K562 (cell line): Measurements from ENCODE around the gene IFT25. TPM values are rescaled to one million over a fixed set of nuclear protein-coding genes. Genes with fewer than 3 reads are reported as not detected.

ENCODE experiments used
- CBX3 ChIP-seq, 2 experiments: IDR thresholded peaks; 1 replicate in 1 of 2; 2 replicates in 1 of 2; pipeline ENCODE4 v1.6.1; 2012; ENCODE audit warnings: inconsistent platforms in 2 of 2, low read length in 2 of 2, borderline replicate concordance in 1 of 2, control low read depth in 1 of 2
- CREBBP ChIP-seq: IDR thresholded peaks from one replicate; pipeline ENCODE4 v1.6.1; 2012; ENCODE audit warnings: low read depth, mild to moderate bottlenecking, control low read depth, inconsistent platforms, low read length
- CXXC5 ChIP-seq: fragments of 250-450 bp; sonication (Bioruptor Pico); IDR thresholded peaks from 2 replicates; pipeline ENCODE4 v1.8.0; 2022; ENCODE audit warnings: inconsistent platforms, mild to moderate bottlenecking, moderate library complexity
- DPF2 ChIP-seq: fragments of 450-650 bp; IDR thresholded peaks from 2 replicates; pipeline ENCODE4 v1.6.1; 2016
- JUNB ChIP-seq: fragments of 450-650 bp; formaldehyde crosslinking; conservative IDR thresholded peaks from 2 replicates; pipeline ENCODE4 v1.4.0; 2020; ENCODE audit warnings: mild to moderate bottlenecking
- KAT8 ChIP-seq: fragments of 450-650 bp; IDR thresholded peaks from 2 replicates; pipeline ENCODE4 v1.6.1; 2016; ENCODE audit warnings: low read depth, mild to moderate bottlenecking
- NR2C2 ChIP-seq, 2 experiments: fragments of 200-800 bp in 1 of 2; sonication (Bioruptor generic) in 1 of 2; sonication (generic) in 1 of 2; formaldehyde crosslinking in 1 of 2; IDR thresholded peaks; 2 replicates each; pipeline versions ENCODE4 v1.6.1 to v1.8.0; 2016 to 2022; ENCODE audit warnings: mild to moderate bottlenecking in 1 of 2, missing compliant biosample characterization in 1 of 2, missing genetic modification characterization in 1 of 2, missing genetic modification reagents in 1 of 2
- NR2F6 ChIP-seq: fragments of 450-650 bp; formaldehyde crosslinking; IDR thresholded peaks from 2 replicates; pipeline ENCODE4 v1.4.0; 2020; ENCODE audit warnings: mild to moderate bottlenecking
- PHTF2 ChIP-seq: fragments of 250-450 bp; sonication (Bioruptor Pico); IDR thresholded peaks from 2 replicates; pipeline ENCODE4 v1.5.0; 2021; ENCODE audit warnings: mild to moderate bottlenecking
- RFX5 ChIP-seq: IDR thresholded peaks from 2 replicates; pipeline ENCODE4 v1.6.1; 2011; ENCODE audit warnings: low read depth, mild to moderate bottlenecking, improper control_type of control experiment, low read length
- STAT5A ChIP-seq: IDR thresholded peaks from 2 replicates; pipeline ENCODE4 v1.6.1; 2012; ENCODE audit warnings: low read length, inconsistent platforms, borderline replicate concordance
- XRCC5 ChIP-seq: fragments of 200-400 bp; formaldehyde crosslinking; IDR thresholded peaks from 2 replicates; pipeline ENCODE4 v1.6.1; 2017; ENCODE audit warnings: low read depth, mild to moderate bottlenecking, low read length
- ZNF224 ChIP-seq: sonication (generic); formaldehyde crosslinking; IDR thresholded peaks from 2 replicates; pipeline ENCODE4 v1.8.0; 2022; ENCODE audit warnings: mild to moderate bottlenecking, missing genetic modification reagents
- ZNF589 ChIP-seq: fragments of 200-800 bp; sonication (Bioruptor generic); IDR thresholded peaks from 2 replicates; pipeline ENCODE4 v1.6.1; 2016; ENCODE audit warnings: low read depth, missing genetic modification characterization, missing compliant biosample characterization
- ZNF696 ChIP-seq: fragments of 250-450 bp; sonication (Bioruptor Pico); conservative IDR thresholded peaks from 2 replicates; pipeline ENCODE4 v1.4.0; 2020; ENCODE audit warnings: mild to moderate bottlenecking, moderate library complexity
- polyA plus RNA-seq, 8 experiments: library from polyadenylated mRNA; depleted of rRNA in 4 of 8; stranded (reverse) in 5 of 8; unstranded in 3 of 8; fragments of >200 nt; fragmentation: Nextera tagmentation in 2 of 8; fragmentation: Illumina TruSeq in 1 of 8; extraction: Ambion mirVana in 2 of 8; extraction: Trizol in 1 of 8; gene quantifications; 2 replicates each; pipeline versions ENCODE4 v1.2.1 to v1.2.3, GENCODE V29; 2011 to 2014; ENCODE audit warnings: inconsistent platforms in 1 of 8, missing spikeins in 1 of 8
- total RNA-seq, 7 experiments: library from RNA; depleted of rRNA in 6 of 7; stranded (reverse); fragments of >200 nt in 6 of 7; fragmentation: Illumina TruSeq in 2 of 7; extraction: Trizol in 2 of 7; gene quantifications; 2 replicates each; pipeline versions ENCODE4 v1.2.1 to v1.2.3, GENCODE V29; 2011 to 2021; ENCODE audit warnings: low replicate concordance in 1 of 7
- TF ChIP-seq, protein P1 (sequence below): sonication (generic); IDR thresholded peaks from 2 replicates; pipeline ENCODE4 v1.6.1; 2016
- TF ChIP-seq, protein P2 (sequence below): fragments of 250-450 bp; sonication (Bioruptor Pico); IDR thresholded peaks from 2 replicates; pipeline ENCODE4 v1.8.0; 2021; ENCODE audit warnings: moderate library complexity, mild to moderate bottlenecking, inconsistent platforms
- TF ChIP-seq, protein P3 (sequence below): fragments of 250-450 bp; sonication (Bioruptor Pico); IDR thresholded peaks from 2 replicates; pipeline ENCODE4 v1.4.0; 2020
- TF ChIP-seq, protein P4 (sequence below): fragments of 450-650 bp; formaldehyde crosslinking; IDR thresholded peaks from 2 replicates; pipeline ENCODE4 v1.4.0; 2020; ENCODE audit warnings: mild to moderate bottlenecking

Gene IFT25
- total and polyA plus RNA-seq, 9 of the 15 experiments (the other 6 are each of a cell fraction or from before 2014, with no cell fraction given) = 93.6 to 209 (median 167) TPM

DNA sequence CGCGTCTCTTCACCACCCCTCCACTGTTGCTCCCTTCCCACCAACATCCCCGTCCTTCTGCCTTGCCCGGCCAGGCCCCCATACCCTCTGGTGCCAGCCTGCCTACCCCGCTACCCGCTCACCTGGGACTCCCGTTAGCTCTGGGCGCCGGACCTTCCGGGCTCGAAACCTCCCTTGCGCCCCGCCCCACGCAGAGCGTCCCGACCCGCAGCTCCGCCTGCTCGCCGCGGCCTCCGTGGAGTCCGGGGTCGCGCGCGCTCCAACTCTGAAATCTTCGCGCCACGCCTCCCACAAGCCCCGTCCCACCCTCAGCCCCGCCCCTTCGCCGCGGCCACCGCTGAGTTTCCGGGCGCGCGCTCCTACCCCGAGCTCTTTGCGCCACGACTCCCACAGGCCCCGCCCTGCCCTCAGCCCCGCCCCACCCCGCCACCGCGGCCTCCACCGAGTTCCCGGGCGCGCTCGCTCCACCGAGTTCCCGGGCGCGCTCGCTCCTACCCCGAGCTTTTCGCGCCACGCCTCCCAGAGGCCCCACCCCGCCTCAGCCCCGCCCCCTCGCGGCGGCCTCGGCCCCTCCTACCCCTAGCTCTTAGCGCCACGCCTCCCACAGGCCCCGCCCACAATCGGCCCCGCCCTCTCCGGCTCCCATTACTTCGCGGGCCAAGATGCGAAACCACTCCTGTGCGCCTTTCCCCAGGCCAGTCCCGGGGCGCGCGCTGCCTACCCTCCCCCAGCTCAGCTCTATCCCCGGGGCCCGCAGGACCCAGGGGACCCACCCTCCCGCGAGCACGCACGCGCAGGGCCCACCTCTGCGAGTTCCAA is at the start of gene IFT25 (continued):
- TF ChIP-seq, protein P1, sequence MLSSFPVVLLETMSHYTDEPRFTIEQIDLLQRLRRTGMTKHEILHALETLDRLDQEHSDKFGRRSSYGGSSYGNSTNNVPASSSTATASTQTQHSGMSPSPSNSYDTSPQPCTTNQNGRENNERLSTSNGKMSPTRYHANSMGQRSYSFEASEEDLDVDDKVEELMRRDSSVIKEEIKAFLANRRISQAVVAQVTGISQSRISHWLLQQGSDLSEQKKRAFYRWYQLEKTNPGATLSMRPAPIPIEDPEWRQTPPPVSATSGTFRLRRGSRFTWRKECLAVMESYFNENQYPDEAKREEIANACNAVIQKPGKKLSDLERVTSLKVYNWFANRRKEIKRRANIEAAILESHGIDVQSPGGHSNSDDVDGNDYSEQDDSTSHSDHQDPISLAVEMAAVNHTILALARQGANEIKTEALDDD = no peak
- TF ChIP-seq, protein P2, sequence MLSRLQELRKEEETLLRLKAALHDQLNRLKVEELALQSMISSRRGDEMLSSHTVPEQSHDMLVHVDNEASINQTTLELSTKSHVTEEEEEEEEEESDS = no peak
- TF ChIP-seq CREBBP (no peak), KAT8 (no peak), CXXC5 (CRISPR knock-in tag) (peak; percentile 79), NR2C2 (CRISPR knock-in tag; IDR thresholded peaks at IDR 0.05) (0 out of 2 replicates have a peak, but pooled peaks have one; percentile 45), NR2C2 (tag; IDR thresholded peaks at IDR 0.05) (no peak), PHTF2 (CRISPR knock-in tag) (no peak), RFX5 (no peak), JUNB (CRISPR knock-in tag) (0 out of 2 replicates have a peak, but pooled peaks have one; percentile 12), DPF2 (0 out of 2 replicates have a peak, but pooled peaks have one; percentile 7), ZNF224 (CRISPR knock-in tag) (no peak), ZNF696 (CRISPR knock-in tag) (no peak), XRCC5 (no peak; the same call in 1 of the 2 replicates), NR2F6 (CRISPR knock-in tag) (0 out of 2 replicates have a peak, but pooled peaks have one; percentile 49), CBX3 (IDR thresholded peaks at IDR 0.05; ENCODE audit: borderline replicate concordance in 1 of 2, low read length in 2 of 2) (no peak), ZNF589 (CRISPR knock-in tag) (no peak), STAT5A (no peak)
- TF ChIP-seq, protein P3, sequence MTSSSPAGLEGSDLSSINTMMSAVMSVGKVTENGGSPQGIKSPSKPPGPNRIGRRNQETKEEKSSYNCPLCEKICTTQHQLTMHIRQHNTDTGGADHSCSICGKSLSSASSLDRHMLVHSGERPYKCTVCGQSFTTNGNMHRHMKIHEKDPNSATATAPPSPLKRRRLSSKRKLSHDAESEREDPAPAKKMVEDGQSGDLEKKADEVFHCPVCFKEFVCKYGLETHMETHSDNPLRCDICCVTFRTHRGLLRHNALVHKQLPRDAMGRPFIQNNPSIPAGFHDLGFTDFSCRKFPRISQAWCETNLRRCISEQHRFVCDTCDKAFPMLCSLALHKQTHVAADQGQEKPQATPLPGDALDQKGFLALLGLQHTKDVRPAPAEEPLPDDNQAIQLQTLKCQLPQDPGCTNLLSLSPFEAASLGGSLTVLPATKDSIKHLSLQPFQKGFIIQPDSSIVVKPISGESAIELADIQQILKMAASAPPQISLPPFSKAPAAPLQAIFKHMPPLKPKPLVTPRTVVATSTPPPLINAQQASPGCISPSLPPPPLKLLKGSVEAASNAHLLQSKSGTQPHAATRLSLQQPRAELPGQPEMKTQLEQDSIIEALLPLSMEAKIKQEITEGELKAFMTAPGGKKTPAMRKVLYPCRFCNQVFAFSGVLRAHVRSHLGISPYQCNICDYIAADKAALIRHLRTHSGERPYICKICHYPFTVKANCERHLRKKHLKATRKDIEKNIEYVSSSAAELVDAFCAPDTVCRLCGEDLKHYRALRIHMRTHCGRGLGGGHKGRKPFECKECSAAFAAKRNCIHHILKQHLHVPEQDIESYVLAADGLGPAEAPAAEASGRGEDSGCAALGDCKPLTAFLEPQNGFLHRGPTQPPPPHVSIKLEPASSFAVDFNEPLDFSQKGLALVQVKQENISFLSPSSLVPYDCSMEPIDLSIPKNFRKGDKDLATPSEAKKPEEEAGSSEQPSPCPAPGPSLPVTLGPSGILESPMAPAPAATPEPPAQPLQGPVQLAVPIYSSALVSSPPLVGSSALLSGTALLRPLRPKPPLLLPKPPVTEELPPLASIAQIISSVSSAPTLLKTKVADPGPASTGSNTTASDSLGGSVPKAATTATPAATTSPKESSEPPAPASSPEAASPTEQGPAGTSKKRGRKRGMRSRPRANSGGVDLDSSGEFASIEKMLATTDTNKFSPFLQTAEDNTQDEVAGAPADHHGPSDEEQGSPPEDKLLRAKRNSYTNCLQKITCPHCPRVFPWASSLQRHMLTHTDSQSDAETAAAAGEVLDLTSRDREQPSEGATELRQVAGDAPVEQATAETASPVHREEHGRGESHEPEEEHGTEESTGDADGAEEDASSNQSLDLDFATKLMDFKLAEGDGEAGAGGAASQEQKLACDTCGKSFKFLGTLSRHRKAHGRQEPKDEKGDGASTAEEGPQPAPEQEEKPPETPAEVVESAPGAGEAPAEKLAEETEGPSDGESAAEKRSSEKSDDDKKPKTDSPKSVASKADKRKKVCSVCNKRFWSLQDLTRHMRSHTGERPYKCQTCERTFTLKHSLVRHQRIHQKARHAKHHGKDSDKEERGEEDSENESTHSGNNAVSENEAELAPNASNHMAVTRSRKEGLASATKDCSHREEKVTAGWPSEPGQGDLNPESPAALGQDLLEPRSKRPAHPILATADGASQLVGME (CRISPR knock-in tag) = 0 out of 2 replicates have a peak, but pooled peaks have one; percentile 1
- TF ChIP-seq, protein P4, sequence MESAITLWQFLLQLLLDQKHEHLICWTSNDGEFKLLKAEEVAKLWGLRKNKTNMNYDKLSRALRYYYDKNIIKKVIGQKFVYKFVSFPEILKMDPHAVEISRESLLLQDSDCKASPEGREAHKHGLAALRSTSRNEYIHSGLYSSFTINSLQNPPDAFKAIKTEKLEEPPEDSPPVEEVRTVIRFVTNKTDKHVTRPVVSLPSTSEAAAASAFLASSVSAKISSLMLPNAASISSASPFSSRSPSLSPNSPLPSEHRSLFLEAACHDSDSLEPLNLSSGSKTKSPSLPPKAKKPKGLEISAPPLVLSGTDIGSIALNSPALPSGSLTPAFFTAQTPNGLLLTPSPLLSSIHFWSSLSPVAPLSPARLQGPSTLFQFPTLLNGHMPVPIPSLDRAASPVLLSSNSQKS = no peak
